Stomach (tissue), 4 donors: ENCODE measurements around the gene LFNG.

Experiments used
- POLR2A ChIP-seq, 4 donors: fragments of 450-650 bp; IDR thresholded peaks; one replicate each; pipeline ENCODE4 v1.6.1; 2016; ENCODE audit warnings: antibody characterized with exemption in 4 of 4, control low read depth in 2 of 4, mild to moderate bottlenecking in 1 of 4, moderate library complexity in 1 of 4
- POLR2AphosphoS5 ChIP-seq, 3 donors: sonication (generic); formaldehyde crosslinking; IDR thresholded peaks; one replicate each; pipeline ENCODE4 v1.6.1; 2016; ENCODE audit warnings: antibody characterized with exemption in 3 of 3
- TF ChIP-seq, protein P1 (sequence below), 7 experiments: fragments of 450-650 bp in 4 of 7; fragments of 200-600 bp in 3 of 7; sonication (generic) in 3 of 7; IDR thresholded peaks; one replicate each; pipeline ENCODE4 v1.5.1; 2016 to 2019; ENCODE audit warnings: antibody characterized with exemption in 7 of 7, control low read depth in 2 of 7, mild to moderate bottlenecking in 1 of 7

GRCh38 chr7:2542916-2543871 lies 23.6 kb downstream of the LFNG start:
- TF ChIP-seq, protein P1, sequence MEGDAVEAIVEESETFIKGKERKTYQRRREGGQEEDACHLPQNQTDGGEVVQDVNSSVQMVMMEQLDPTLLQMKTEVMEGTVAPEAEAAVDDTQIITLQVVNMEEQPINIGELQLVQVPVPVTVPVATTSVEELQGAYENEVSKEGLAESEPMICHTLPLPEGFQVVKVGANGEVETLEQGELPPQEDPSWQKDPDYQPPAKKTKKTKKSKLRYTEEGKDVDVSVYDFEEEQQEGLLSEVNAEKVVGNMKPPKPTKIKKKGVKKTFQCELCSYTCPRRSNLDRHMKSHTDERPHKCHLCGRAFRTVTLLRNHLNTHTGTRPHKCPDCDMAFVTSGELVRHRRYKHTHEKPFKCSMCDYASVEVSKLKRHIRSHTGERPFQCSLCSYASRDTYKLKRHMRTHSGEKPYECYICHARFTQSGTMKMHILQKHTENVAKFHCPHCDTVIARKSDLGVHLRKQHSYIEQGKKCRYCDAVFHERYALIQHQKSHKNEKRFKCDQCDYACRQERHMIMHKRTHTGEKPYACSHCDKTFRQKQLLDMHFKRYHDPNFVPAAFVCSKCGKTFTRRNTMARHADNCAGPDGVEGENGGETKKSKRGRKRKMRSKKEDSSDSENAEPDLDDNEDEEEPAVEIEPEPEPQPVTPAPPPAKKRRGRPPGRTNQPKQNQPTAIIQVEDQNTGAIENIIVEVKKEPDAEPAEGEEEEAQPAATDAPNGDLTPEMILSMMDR (IDR thresholded peaks at IDR 0.05): no peak
- no peak for TF ChIP-seq POLR2AphosphoS5 (IDR thresholded peaks at IDR 0.05)
- no peak for TF ChIP-seq POLR2A (IDR thresholded peaks at IDR 0.05)
